DOHH2 (cell line): ENCODE measurements around the gene C3orf70.

Experiments used
- H3F3A ChIP-seq: fragments of 200-600 bp; sonication (generic), shearing (Covaris generic); 2 replicates; pipeline ENCODE4 v1.6.0; 2016; ENCODE audit warnings: antibody characterized with exemption, mild to moderate bottlenecking; ENCODE audit not compliant: control insufficient read depth, insufficient read depth
- H3K27ac ChIP-seq: fragments of 200-600 bp; sonication (generic); 2 replicates; pipeline ENCODE4 v1.5.1; 2014; ENCODE audit warnings: low read depth, mild to moderate bottlenecking, low read length, moderate library complexity
- H3K27me3 ChIP-seq: fragments of 200-600 bp; sonication (generic); 2 replicates; pipeline ENCODE4 v1.6.1; 2014; ENCODE audit warnings: mild to moderate bottlenecking, low read length, mixed read lengths; ENCODE audit not compliant: control insufficient read depth
- H3K36me3 ChIP-seq: fragments of 200-600 bp; sonication (generic); 2 replicates; pipeline ENCODE4 v1.6.1; 2014; ENCODE audit warnings: mild to moderate bottlenecking, low read length, moderate library complexity, mixed read lengths; ENCODE audit not compliant: control insufficient read depth
- H3K4me1 ChIP-seq: fragments of 200-600 bp; sonication (generic); 2 replicates; pipeline ENCODE4 v1.6.1; 2014; ENCODE audit warnings: mild to moderate bottlenecking, low read length, mixed read lengths; ENCODE audit not compliant: control insufficient read depth
- H3K4me2 ChIP-seq: fragments of 200-600 bp; sonication (generic); 2 replicates; pipeline ENCODE4 v1.6.0; 2014; ENCODE audit warnings: mild to moderate bottlenecking, low read length, moderate library complexity
- H3K4me3 ChIP-seq: fragments of 200-600 bp; sonication (generic); 2 replicates; pipeline ENCODE4 v1.5.1; 2014; ENCODE audit warnings: mild to moderate bottlenecking, low read length, mixed read lengths
- H3K79me2 ChIP-seq: fragments of 200-600 bp; sonication (generic); 2 replicates; pipeline ENCODE4 v1.6.1; 2014; ENCODE audit warnings: mild to moderate bottlenecking, low read length, mixed read lengths; ENCODE audit not compliant: control insufficient read depth
- H3K9me2 ChIP-seq: fragments of 200-600 bp; sonication (generic); replicated peaks from 2 replicates; pipeline ENCODE4 v1.6.1; 2014; ENCODE audit warnings: mild to moderate bottlenecking, low read length, mixed read lengths; ENCODE audit not compliant: control insufficient read depth
- H3K9me3 ChIP-seq: fragments of 200-600 bp; sonication (generic); 2 replicates; pipeline ENCODE4 v1.6.1; 2014; ENCODE audit warnings: antibody characterized with exemption, low read length, mixed read lengths; ENCODE audit not compliant: control insufficient read depth, insufficient read depth
- H4K20me1 ChIP-seq: fragments of 200-600 bp; sonication (generic); 2 replicates; pipeline ENCODE4 v1.6.0; 2014; ENCODE audit warnings: low read depth, mild to moderate bottlenecking, antibody characterized with exemption, low read length, moderate library complexity; ENCODE audit not compliant: control insufficient read depth, insufficient read depth
- EZH2phosphoT487 ChIP-seq: fragments of 200-600 bp; sonication (generic); IDR thresholded peaks from 2 replicates; pipeline ENCODE4 v1.6.1; 2017; ENCODE audit warnings: borderline replicate concordance, mild to moderate bottlenecking, antibody characterized with exemption, low read length, moderate library complexity, mixed read lengths
- TF ChIP-seq, protein P1 (sequence below): fragments of 200-600 bp; sonication (generic); IDR thresholded peaks from one replicate; pipeline ENCODE4 v1.5.1; 2014; ENCODE audit warnings: antibody characterized with exemption, mild to moderate bottlenecking, low read depth, low read length; ENCODE audit not compliant: poor library complexity, severe bottlenecking

The C3orf70 gene

DNA sequence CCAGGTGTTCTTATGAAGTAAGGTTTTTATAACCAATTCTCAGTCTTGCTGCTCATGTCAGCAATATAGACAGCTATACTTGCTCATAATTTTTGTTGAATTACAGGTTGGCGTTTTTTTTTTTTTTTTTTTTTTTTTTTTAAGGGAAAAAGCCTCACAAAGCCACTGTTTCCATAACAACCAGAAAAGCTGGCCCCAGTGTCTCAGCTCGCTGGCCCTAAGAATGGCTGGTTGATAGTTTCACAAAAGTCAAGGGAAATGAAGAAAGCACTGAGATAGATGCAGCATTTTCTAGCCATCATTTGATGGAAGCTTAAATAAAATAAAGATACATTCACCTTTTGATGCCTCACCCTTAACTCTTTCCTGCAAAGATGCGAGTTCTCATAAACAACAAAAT, 121.9 kb downstream of the C3orf70 start:
- no peak overlapping the region for H3K27ac ChIP-seq
- no peak for TF ChIP-seq EZH2phosphoT487
- TF ChIP-seq, protein P1, sequence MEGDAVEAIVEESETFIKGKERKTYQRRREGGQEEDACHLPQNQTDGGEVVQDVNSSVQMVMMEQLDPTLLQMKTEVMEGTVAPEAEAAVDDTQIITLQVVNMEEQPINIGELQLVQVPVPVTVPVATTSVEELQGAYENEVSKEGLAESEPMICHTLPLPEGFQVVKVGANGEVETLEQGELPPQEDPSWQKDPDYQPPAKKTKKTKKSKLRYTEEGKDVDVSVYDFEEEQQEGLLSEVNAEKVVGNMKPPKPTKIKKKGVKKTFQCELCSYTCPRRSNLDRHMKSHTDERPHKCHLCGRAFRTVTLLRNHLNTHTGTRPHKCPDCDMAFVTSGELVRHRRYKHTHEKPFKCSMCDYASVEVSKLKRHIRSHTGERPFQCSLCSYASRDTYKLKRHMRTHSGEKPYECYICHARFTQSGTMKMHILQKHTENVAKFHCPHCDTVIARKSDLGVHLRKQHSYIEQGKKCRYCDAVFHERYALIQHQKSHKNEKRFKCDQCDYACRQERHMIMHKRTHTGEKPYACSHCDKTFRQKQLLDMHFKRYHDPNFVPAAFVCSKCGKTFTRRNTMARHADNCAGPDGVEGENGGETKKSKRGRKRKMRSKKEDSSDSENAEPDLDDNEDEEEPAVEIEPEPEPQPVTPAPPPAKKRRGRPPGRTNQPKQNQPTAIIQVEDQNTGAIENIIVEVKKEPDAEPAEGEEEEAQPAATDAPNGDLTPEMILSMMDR = no peak
- no peaks in the 10 kb centered on the region for H3K79me2 ChIP-seq
- H3K9me3 ChIP-seq = no peaks in the 10 kb centered on the region
- H3K36me3 ChIP-seq = no peaks in the 10 kb centered on the region
- H3K27me3 ChIP-seq = no peaks in the 10 kb centered on the region
- no peaks in the 10 kb centered on the region for H3K9me2 ChIP-seq
- H3K4me3 ChIP-seq = no peak overlapping the region
- no peaks in the 10 kb centered on the region for H3F3A ChIP-seq
- H4K20me1 ChIP-seq = no peaks in the 10 kb centered on the region
- H3K4me1 ChIP-seq = no peaks in the 10 kb centered on the region
- H3K4me2 ChIP-seq = no peak overlapping the region

DNA sequence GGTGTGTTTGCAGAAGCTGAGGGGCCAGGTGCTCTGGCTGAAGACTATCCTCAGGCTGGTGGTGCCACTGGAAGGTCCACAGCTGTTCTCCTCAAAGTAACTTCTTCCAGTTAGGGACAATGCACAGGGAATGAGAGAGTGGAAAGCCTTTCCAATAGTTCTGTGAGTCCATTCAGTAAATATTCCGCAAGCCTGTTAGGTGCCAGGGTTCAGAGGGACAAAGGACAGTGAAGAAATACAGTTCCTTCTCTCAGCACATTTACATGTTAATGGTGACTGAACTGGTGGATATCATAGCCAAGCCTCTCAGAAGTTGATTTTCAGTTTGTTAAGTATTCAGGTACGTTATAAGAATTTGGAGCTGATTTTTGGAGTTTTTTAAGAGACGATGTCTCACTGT, 122.5 kb downstream of the C3orf70 start:
- Histone ChIP-seq H3K79me2 (no peaks in the 10 kb centered on the region), H3F3A (no peaks in the 10 kb centered on the region), H3K27me3 (no peaks in the 10 kb centered on the region), H3K27ac (no peak overlapping the region), H3K9me3 (no peaks in the 10 kb centered on the region), H3K4me2 (no peak overlapping the region), H3K36me3 (no peaks in the 10 kb centered on the region), H3K9me2 (no peaks in the 10 kb centered on the region), H4K20me1 (no peaks in the 10 kb centered on the region), H3K4me1 (no peaks in the 10 kb centered on the region), H3K4me3 (no peak overlapping the region)
- TF ChIP-seq EZH2phosphoT487 = no peak
- TF ChIP-seq, protein P1 = no peak

DNA sequence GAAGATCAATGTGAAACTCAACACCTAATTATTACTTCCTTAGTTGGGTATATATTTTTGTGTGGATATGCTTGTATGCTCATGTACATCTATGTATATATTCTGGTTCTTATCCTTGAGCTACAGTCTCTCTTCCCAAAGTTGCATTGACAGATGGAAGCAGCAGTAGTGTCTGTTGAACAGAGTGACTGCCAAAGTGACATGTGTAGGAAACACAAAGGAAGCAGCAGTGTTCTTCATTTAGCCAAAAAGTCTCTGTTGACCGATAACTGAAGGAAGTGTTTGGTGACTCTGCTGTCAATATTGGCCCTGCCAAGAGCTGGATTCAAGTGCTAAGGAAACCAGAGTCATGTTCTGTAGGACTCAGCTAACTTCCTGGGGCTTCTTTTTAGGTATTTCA, 123.8 kb downstream of the C3orf70 start:
- no peaks in the 10 kb centered on the region for H3K36me3 ChIP-seq
- TF ChIP-seq, protein P1 = no peak
- TF ChIP-seq EZH2phosphoT487 = no peak
- H3K27ac ChIP-seq = no peak overlapping the region
- no peak overlapping the region for H3K4me2 ChIP-seq
- no peaks in the 10 kb centered on the region for H3K79me2 ChIP-seq
- H3K27me3 ChIP-seq = no peaks in the 10 kb centered on the region
- no peaks in the 10 kb centered on the region for H3K9me3 ChIP-seq
- H3K4me1 ChIP-seq = 0 out of 2 replicates have a peak, but pooled peaks cover 3% of the 10 kb centered on the region
- H3F3A ChIP-seq = no peaks in the 10 kb centered on the region
- H3K9me2 ChIP-seq = no peaks in the 10 kb centered on the region
- H3K4me3 ChIP-seq = no peak overlapping the region
- H4K20me1 ChIP-seq = no peaks in the 10 kb centered on the region

DNA sequence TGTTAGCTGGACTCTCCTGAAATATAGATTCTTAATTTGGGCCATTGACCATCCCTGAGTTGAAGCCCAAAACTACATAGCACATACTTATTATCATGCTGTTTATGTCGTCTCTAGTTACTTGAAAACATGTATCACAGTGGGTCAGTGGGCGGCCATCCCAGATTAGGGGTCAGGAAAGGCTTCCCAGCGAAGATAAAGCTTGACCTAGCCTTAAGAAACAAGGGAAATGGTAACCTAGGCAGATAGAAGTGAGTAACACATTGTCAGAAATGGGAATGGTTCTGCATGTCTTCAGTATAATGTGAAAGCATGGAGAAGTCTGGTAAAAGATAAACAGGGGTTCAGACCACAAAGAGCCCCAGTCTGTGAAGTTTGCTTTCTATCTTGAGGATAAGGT, 124.7 kb downstream of the C3orf70 start:
- Histone ChIP-seq H3K27me3 (no peaks in the 10 kb centered on the region), H3K4me3 (no peak overlapping the region), H3K4me2 (no peak overlapping the region), H3K79me2 (no peaks in the 10 kb centered on the region), H3K9me2 (no peaks in the 10 kb centered on the region), H3F3A (no peaks in the 10 kb centered on the region), H3K4me1 (0 out of 2 replicates have a peak, but pooled peaks cover 3% of the 10 kb centered on the region), H3K27ac (no peak overlapping the region), H3K36me3 (no peaks in the 10 kb centered on the region), H4K20me1 (no peaks in the 10 kb centered on the region), H3K9me3 (no peaks in the 10 kb centered on the region)
- TF ChIP-seq, protein P1 = no peak
- TF ChIP-seq EZH2phosphoT487 = no peak
